Sigmoid colon (tissue), 7 donors: ENCODE data around the gene CFTR. TPM values are rescaled to one million over a fixed set of nuclear protein-coding genes. Genes with fewer than 3 reads are reported as not detected.

Experiments used
- DNase-seq: peaks from one replicate; pipeline ENCODE4 v3.0.0-alpha.2; 2019
- H3K27ac ChIP-seq, 4 donors: fragments of 200-600 bp; sonication (generic); one replicate each; pipeline ENCODE4 v1.5.1; 2016 to 2019; ENCODE audit warnings: mild to moderate bottlenecking in 1 of 4
- H3K27me3 ChIP-seq, 3 donors: fragments of 200-600 bp; sonication (generic); one replicate each; pipeline ENCODE4 v1.5.1; 2019; ENCODE audit warnings: mild to moderate bottlenecking in 1 of 3
- H3K36me3 ChIP-seq, 4 donors: fragments of 200-600 bp; sonication (generic); one replicate each; pipeline ENCODE4 v1.5.1; 2016 to 2019
- H3K4me1 ChIP-seq, 4 donors: fragments of 200-600 bp; sonication (generic); one replicate each; pipeline ENCODE4 v1.5.1; 2017 to 2019
- H3K4me3 ChIP-seq, 4 donors: fragments of 200-600 bp; sonication (generic); one replicate each; pipeline ENCODE4 v1.5.1; 2017 to 2019; ENCODE audit warnings: mild to moderate bottlenecking in 2 of 4, moderate library complexity in 1 of 4
- H3K9me3 ChIP-seq, 4 donors: fragments of 200-600 bp in 3 of 4; sonication (generic) in 3 of 4; one replicate each; pipeline versions ENCODE4 v1.5.1 to v1.6.1; 2013 to 2019
- EP300 ChIP-seq, 4 donors: sonication (generic); formaldehyde crosslinking; IDR thresholded peaks; one replicate each; pipeline ENCODE4 v1.6.1; 2017; ENCODE audit warnings: antibody characterized with exemption in 4 of 4
- POLR2A ChIP-seq, 2 donors: fragments of 450-650 bp; IDR thresholded peaks; one replicate each; pipeline ENCODE4 v1.6.1; 2016; ENCODE audit warnings: antibody characterized with exemption in 2 of 2, mild to moderate bottlenecking in 2 of 2, moderate library complexity in 2 of 2
- POLR2AphosphoS5 ChIP-seq, 4 donors: sonication (generic); formaldehyde crosslinking; IDR thresholded peaks; one replicate each; pipeline ENCODE4 v1.6.1; 2017; ENCODE audit warnings: antibody characterized with exemption in 4 of 4
- whole genome bisulfite sequencing, 2 donors: extraction: QIAGEN DNeasy Blood & Tissue Kit; methylation state at CpG; one replicate each; pipeline ENCODE4 v1.1.7; 2013; 5-methylcytosine and 5-hydroxymethylcytosine counted together
- intact Hi-C: fragments of 100-400 bp; cut with DNase I; formaldehyde crosslinking; loops from one replicate; pipeline ENCODE4 v1.15.1; 2023
- polyA plus RNA-seq, 3 donors: library from polyadenylated mRNA; stranded (reverse); fragments of 200-250 nt; gene quantifications; one replicate each; pipeline ENCODE4 v1.2.3, GENCODE V29; 2013
- total RNA-seq, 4 donors: library from RNA; depleted of rRNA; stranded (reverse); fragments of >200 nt; gene quantifications; one replicate each; pipeline ENCODE4 v1.1.0, GENCODE V29; 2016
- TF ChIP-seq, protein P1 (sequence below), 4 experiments: fragments of 450-650 bp in 3 of 4; fragments of 200-600 bp in 1 of 4; IDR thresholded peaks; one replicate each; pipeline ENCODE4 v1.5.1; 2016 to 2019; ENCODE audit warnings: antibody characterized with exemption in 4 of 4, mild to moderate bottlenecking in 3 of 4, moderate library complexity in 2 of 4
- donor health status: healthy with polysubstance abuse.
- donor health status: Bipolar disorder and iron deficiency.
- donor health status: healthy.

CFTR gene
- total and polyA plus RNA-seq, 7 donors, result under 0.01 to 39.9 (median 3.4) TPM; not detected in 1

DNA sequence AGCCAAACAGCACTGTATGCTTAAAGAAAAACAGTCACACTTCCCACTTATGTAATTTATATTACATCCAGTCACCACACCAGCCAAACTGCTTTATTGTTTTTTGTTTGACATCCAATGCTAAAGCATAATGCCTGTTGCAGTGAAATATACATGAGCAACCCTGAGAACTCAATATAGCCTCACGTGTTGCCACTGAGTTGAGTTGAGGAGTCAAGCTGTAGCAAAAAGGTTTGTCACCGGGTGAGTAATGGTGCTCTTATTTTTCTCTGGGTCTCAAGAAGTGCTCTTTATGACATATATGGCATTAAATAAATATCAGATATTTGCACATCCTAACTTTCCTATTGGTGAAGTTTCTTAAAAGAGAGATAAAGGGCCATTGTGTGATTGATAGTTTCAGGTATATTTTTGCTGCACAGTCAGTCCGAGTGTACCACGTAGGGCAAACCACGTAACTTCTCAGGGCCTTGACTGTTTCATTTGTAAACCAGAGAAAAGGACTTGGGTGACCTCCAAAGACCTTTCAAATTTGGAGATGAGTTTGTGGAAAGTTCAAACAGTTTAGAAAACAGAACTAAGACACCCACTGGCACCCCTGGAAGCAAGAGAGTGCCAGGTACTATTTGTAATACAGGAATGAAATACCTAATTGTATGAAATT, 168.5 kb downstream of the CFTR start:
- H3K4me1 ChIP-seq, result peaks cover 0 to 6% (median 0%) of the 10 kb centered on the region in 4 donors
- no peak for DNase-seq
- TF ChIP-seq POLR2AphosphoS5 (IDR thresholded peaks at IDR 0.05) (no peak), POLR2A (IDR thresholded peaks at IDR 0.05) (no peak), EP300 (IDR thresholded peaks at IDR 0.05) (no peak)
- TF ChIP-seq, protein P1, sequence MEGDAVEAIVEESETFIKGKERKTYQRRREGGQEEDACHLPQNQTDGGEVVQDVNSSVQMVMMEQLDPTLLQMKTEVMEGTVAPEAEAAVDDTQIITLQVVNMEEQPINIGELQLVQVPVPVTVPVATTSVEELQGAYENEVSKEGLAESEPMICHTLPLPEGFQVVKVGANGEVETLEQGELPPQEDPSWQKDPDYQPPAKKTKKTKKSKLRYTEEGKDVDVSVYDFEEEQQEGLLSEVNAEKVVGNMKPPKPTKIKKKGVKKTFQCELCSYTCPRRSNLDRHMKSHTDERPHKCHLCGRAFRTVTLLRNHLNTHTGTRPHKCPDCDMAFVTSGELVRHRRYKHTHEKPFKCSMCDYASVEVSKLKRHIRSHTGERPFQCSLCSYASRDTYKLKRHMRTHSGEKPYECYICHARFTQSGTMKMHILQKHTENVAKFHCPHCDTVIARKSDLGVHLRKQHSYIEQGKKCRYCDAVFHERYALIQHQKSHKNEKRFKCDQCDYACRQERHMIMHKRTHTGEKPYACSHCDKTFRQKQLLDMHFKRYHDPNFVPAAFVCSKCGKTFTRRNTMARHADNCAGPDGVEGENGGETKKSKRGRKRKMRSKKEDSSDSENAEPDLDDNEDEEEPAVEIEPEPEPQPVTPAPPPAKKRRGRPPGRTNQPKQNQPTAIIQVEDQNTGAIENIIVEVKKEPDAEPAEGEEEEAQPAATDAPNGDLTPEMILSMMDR (IDR thresholded peaks at IDR 0.05), result no peak
- intact Hi-C loops, result no loop called here
- no peaks in the 10 kb centered on the region for H3K9me3 ChIP-seq
- H3K27me3 ChIP-seq, result no peaks in the 10 kb centered on the region
- no peak overlapping the region for H3K27ac ChIP-seq
- 91 to 93% methylated on average over 5 of the region's 5 CpGs for WGBS, 2 donors
- no peak overlapping the region for H3K4me3 ChIP-seq
- H3K36me3 ChIP-seq, result no peaks in the 10 kb centered on the region

DNA sequence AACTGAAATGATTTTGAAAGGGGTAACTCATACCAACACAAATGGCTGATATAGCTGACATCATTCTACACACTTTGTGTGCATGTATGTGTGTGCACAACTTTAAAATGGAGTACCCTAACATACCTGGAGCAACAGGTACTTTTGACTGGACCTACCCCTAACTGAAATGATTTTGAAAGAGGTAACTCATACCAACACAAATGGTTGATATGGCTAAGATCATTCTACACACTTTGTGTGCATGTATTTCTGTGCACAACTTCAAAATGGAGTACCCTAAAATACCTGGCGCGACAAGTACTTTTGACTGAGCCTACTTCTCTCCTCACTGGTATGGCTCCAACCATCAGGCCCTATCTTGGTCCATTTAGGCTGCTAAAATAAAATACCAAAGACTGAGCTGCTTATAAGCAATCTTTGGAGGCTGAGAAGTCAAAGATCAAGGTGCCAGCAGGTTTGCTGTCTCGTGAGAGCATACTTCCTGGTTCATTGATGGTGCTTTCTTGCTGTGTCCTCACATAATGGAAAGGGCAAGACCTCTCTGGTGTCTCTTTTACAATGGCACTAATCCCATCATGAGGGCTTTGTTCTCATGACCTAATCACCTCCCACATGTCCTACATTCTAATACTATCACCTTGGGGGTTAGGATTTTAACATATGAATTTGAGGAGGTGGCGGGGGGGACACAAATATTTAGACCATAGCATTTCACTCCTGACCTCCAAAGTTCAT, 173.3 kb downstream of the CFTR start:
- H3K27me3 ChIP-seq, result no peaks in the 10 kb centered on the region
- no peaks in the 10 kb centered on the region for H3K36me3 ChIP-seq
- H3K4me3 ChIP-seq, result no peak overlapping the region
- H3K4me1 ChIP-seq, result peaks cover 0 to 5% (median 0%) of the 10 kb centered on the region in 4 donors
- intact Hi-C loops, result no loop called here
- 77 to 88% methylated on average over 4 of the region's 4 CpGs for WGBS, 2 donors
- no peak overlapping the region for H3K27ac ChIP-seq
- H3K9me3 ChIP-seq, result no peaks in the 10 kb centered on the region
- TF ChIP-seq POLR2A (IDR thresholded peaks at IDR 0.05), result no peak
- TF ChIP-seq, protein P1 (IDR thresholded peaks at IDR 0.05), result no peak
- TF ChIP-seq POLR2AphosphoS5 (IDR thresholded peaks at IDR 0.05), result no peak
- TF ChIP-seq EP300 (IDR thresholded peaks at IDR 0.05), result no peak
- DNase-seq, result no peak

DNA sequence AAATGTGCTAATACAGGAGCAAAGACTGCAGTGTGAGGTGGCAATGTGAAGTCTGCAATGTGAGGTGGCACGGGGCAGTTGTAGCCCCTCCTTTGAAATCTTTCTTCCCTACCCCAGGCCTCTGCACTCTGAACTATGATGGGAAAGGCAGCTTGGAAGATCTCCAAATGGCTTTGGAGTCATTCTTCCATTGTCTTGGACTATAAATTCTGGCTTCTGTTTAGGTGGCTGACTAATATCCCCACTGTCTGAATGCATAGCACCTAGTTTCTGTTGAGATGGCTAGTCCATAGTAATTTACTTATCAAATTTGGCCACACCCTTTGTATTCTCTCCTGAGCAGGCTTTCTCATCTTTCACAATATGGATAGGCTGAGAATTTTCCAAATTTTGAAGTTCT, 175.0 kb downstream of the CFTR start:
- TF ChIP-seq, protein P1 (IDR thresholded peaks at IDR 0.05), result no peak
- TF ChIP-seq EP300 (IDR thresholded peaks at IDR 0.05) (no peak), POLR2AphosphoS5 (IDR thresholded peaks at IDR 0.05) (no peak), POLR2A (IDR thresholded peaks at IDR 0.05) (no peak)
- no peaks in the 10 kb centered on the region for H3K27me3 ChIP-seq

DNA sequence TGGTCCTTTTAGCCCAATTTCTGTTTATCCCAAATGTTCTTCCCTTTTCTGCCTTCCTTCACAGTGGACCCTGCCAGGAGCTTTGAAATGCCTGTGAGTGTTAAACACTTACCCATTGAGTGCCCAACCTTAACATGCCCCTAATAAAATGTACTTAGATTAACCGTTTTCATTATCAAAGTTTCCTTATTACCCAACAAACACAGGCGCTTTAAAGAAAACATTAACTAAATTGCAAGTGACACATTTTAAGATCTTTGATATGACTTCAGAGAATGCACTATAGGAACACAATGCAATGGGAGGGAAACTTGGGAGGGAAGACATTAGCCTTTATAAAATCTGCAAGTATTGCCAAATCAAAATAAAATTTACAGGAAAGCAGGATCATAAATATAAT, 177.0 kb downstream of the CFTR start:
- intact Hi-C loops, result no loop called here
- no peak for TF ChIP-seq POLR2A (IDR thresholded peaks at IDR 0.05)
- WGBS, 2 donors, result 18 to 58% methylated on average over 2 of the region's 2 CpGs

More for the DNA sequence above, 175.0 kb downstream of the CFTR start:
- no peaks in the 10 kb centered on the region for H3K9me3 ChIP-seq
- intact Hi-C loops, result no loop called here
- H3K36me3 ChIP-seq, result no peaks in the 10 kb centered on the region
- no peak overlapping the region for H3K4me3 ChIP-seq
- H3K27ac ChIP-seq, result no peak overlapping the region
- H3K4me1 ChIP-seq, result no peaks in the 10 kb centered on the region
- no peak for DNase-seq
- WGBS, 2 donors, result 34 to 73% methylated on average over 1 of the region's 1 CpG

DNA sequence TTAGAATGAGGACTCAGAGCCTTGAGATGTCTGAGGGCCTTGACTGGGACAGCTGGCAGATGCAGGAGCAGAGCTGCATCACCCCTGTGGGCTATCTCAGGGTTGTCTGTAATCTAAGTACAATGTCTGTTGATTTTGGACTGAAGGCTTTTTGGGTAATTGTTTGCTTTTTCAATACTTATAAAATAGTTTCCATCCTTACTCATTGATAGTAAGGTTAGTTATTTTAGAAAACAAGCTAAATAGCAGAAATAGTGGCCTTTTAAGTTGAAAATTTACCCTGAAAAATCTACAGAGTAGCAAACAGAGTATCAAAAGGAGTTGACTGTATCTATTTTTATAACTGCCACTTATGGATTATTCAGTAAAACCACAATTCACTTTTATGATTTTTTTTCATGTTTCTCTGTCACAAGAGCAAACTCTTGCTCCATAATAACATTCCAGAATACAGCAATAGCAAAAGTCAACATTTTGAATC, 179.7 kb downstream of the CFTR start:
- no peaks in the 10 kb centered on the region for H3K27me3 ChIP-seq
- no peak for DNase-seq
- no peaks in the 10 kb centered on the region for H3K36me3 ChIP-seq
- no peak overlapping the region for H3K27ac ChIP-seq
- H3K9me3 ChIP-seq, result no peaks in the 10 kb centered on the region
- TF ChIP-seq EP300 (IDR thresholded peaks at IDR 0.05), result no peak
- TF ChIP-seq POLR2A (IDR thresholded peaks at IDR 0.05), result no peak
- no peak overlapping the region for H3K4me3 ChIP-seq
- intact Hi-C loops, result no loop called here
- no peaks in the 10 kb centered on the region for H3K4me1 ChIP-seq

More for the DNA sequence above, 177.0 kb downstream of the CFTR start:
- Histone ChIP-seq H3K27me3 (no peaks in the 10 kb centered on the region), H3K4me3 (no peak overlapping the region), H3K4me1 (no peaks in the 10 kb centered on the region), H3K27ac (no peak overlapping the region), H3K36me3 (no peaks in the 10 kb centered on the region), H3K9me3 (no peaks in the 10 kb centered on the region)
- DNase-seq, result no peak
